A549 (cell line): ENCODE measurements around the gene KDM4B. TPM values are rescaled to one million over a fixed set of nuclear protein-coding genes. Genes with fewer than 3 reads are reported as not detected.

ENCODE experiments used
- ATAC-seq, 2 experiments: fragments of 200-7000 bp in 1 of 2; fragments of >200 bp in 1 of 2; cut with Nextera tagmentation in 1 of 2; cut with Tn5 transposase in 1 of 2; 3 replicates each; pipeline versions ENCODE4 v1.8.0 to v1.9.1; 2018 to 2020; ENCODE audit warnings: mild to moderate bottlenecking in 1 of 2, moderate library complexity in 1 of 2
- CTCF ChIA-PET: fragments of 300-600 bp; sonication (Branson Sonifier 250); formaldehyde crosslinking; extraction: SDS; loops from one replicate; lab custom pipeline; 2021; ENCODE audit warnings: antibody characterized with exemption, inconsistent platforms; lab: Yijun Ruan, JAX
- POLR2A ChIA-PET: fragments of 350-600 bp; formaldehyde crosslinking; extraction: SDS; loops from one replicate; lab custom pipeline; 2021; ENCODE audit warnings: antibody characterized with exemption, inconsistent platforms; lab: Yijun Ruan, JAX
- DNase-seq, 2 experiments: peaks; one replicate each; pipeline versions ENCODE4 v3.0.0 to v3.0.0-alpha.2; 2011 to 2016; ENCODE audit warnings: low read depth in 1 of 2, low spot score in 1 of 2
- FAIRE-seq: peaks from 2 replicates; lab custom pipeline; 2011; peaks lifted over from hg19 to GRCh38; lab: Jason Lieb, UNC
- H3K27ac ChIP-seq, 2 experiments: fragments of >200 bp; sonication (Bioruptor Twin); formaldehyde crosslinking; 3 replicates each; pipeline ENCODE4 v1.5.1; 2016 to 2017
- H3K4me1 ChIP-seq: fragments of >200 bp; sonication (Bioruptor Twin); formaldehyde crosslinking; 3 replicates; pipeline ENCODE4 v1.6.1; 2016
- H3K4me2 ChIP-seq: fragments of >200 bp; sonication (Bioruptor Twin); formaldehyde crosslinking; 3 replicates; pipeline ENCODE4 v1.6.1; 2016
- H3K4me3 ChIP-seq: fragments of >200 bp; sonication (Bioruptor Twin); formaldehyde crosslinking; 3 replicates; pipeline ENCODE4 v1.5.1; 2016
- H3K9me3 ChIP-seq: fragments of >200 bp; sonication (Bioruptor Twin); formaldehyde crosslinking; 3 replicates; pipeline ENCODE4 v1.6.1; 2016
- ATOH8 ChIP-seq: fragments of 250-450 bp; sonication (Bioruptor Pico); IDR thresholded peaks from 2 replicates; pipeline ENCODE4 v1.5.0; 2020; ENCODE audit warnings: low read depth, mild to moderate bottlenecking, moderate library complexity
- BCL3 ChIP-seq: fragments of >200 bp; sonication (Bioruptor Twin); formaldehyde crosslinking; IDR thresholded peaks from 3 replicates; pipeline ENCODE4 v1.6.1; 2016
- CEBPB ChIP-seq, 2 experiments: fragments of >200 bp in 1 of 2; sonication (Bioruptor Twin) in 1 of 2; formaldehyde crosslinking in 1 of 2; IDR thresholded peaks; 2 replicates each; pipeline ENCODE4 v1.6.1; 2012 to 2016
- E2F6 ChIP-seq: IDR thresholded peaks from 2 replicates; pipeline ENCODE4 v1.6.1; 2012; ENCODE audit warnings: low read depth, borderline replicate concordance
- ELK1 ChIP-seq: fragments of 150-350 bp; IDR thresholded peaks from 2 replicates; pipeline ENCODE4 v1.6.1; 2014; ENCODE audit warnings: low read depth, mild to moderate bottlenecking, low read length
- EP300 ChIP-seq, 2 experiments: fragments of >200 bp; sonication (Bioruptor Twin); formaldehyde crosslinking; IDR thresholded peaks; 2 replicates in 1 of 2; 3 replicates in 1 of 2; pipeline ENCODE4 v1.6.1; 2016 to 2017
- HES2 ChIP-seq: fragments of >200 bp; sonication (Bioruptor Twin); formaldehyde crosslinking; IDR thresholded peaks from 2 replicates; pipeline ENCODE4 v1.6.1; 2016
- HMGXB4 ChIP-seq: fragments of 250-450 bp; sonication (Bioruptor Pico); IDR thresholded peaks from 2 replicates; pipeline ENCODE4 v1.5.0; 2021; ENCODE audit warnings: mild to moderate bottlenecking, moderate library complexity, borderline replicate concordance
- HOXA7 ChIP-seq: fragments of 250-450 bp; sonication (Bioruptor Pico); IDR thresholded peaks from 2 replicates; pipeline ENCODE4 v1.5.0; 2020; ENCODE audit warnings: mild to moderate bottlenecking, moderate library complexity
- HOXB5 ChIP-seq: fragments of 250-450 bp; sonication (Bioruptor Pico); IDR thresholded peaks from 2 replicates; pipeline ENCODE4 v1.5.0; 2020; ENCODE audit warnings: mild to moderate bottlenecking, moderate library complexity
- JUN ChIP-seq, 2 experiments: fragments of >200 bp; sonication (Bioruptor Twin); formaldehyde crosslinking; IDR thresholded peaks; 2 replicates in 1 of 2; 3 replicates in 1 of 2; pipeline ENCODE4 v1.6.1; 2016 to 2017
- JUNB ChIP-seq: fragments of >200 bp; sonication (Bioruptor Twin); formaldehyde crosslinking; IDR thresholded peaks from 2 replicates; pipeline ENCODE4 v1.6.1; 2016
- MAX ChIP-seq: IDR thresholded peaks from 2 replicates; pipeline ENCODE4 v1.6.1; 2012
- NPAS2 ChIP-seq: fragments of 250-450 bp; sonication (Bioruptor Pico); IDR thresholded peaks from 2 replicates; pipeline ENCODE4 v1.8.0; 2022; ENCODE audit warnings: mild to moderate bottlenecking, moderate library complexity, borderline replicate concordance
- NR3C1 ChIP-seq: fragments of >200 bp; sonication (Bioruptor Twin); formaldehyde crosslinking; IDR thresholded peaks from 3 replicates; pipeline ENCODE4 v1.6.1; 2017
- PBX3 ChIP-seq: IDR thresholded peaks from 2 replicates; pipeline ENCODE4 v1.6.1; 2012
- REST ChIP-seq: fragments of 200-600 bp; sonication (generic); IDR thresholded peaks from 2 replicates; pipeline ENCODE4 v1.6.1; 2016; ENCODE audit warnings: antibody characterized with exemption, mild to moderate bottlenecking, moderate library complexity
- RNF2 ChIP-seq: fragments of 200-600 bp; sonication (generic); IDR thresholded peaks from 2 replicates; pipeline ENCODE4 v1.6.1; 2016; ENCODE audit warnings: low read depth, mild to moderate bottlenecking, antibody characterized with exemption, moderate library complexity, borderline replicate concordance
- TFCP2L1 ChIP-seq: fragments of 250-450 bp; sonication (Bioruptor Pico); IDR thresholded peaks from 2 replicates; pipeline ENCODE4 v1.5.0; 2021; ENCODE audit warnings: mild to moderate bottlenecking
- TP53 ChIP-seq: fragments of 250-450 bp; sonication (Bioruptor Pico); IDR thresholded peaks from 2 replicates; pipeline ENCODE4 v1.5.0; 2021; ENCODE audit warnings: mild to moderate bottlenecking, moderate library complexity
- ZNF302 ChIP-seq: fragments of 250-450 bp; sonication (Bioruptor Pico); IDR thresholded peaks from 2 replicates; pipeline ENCODE4 v1.9.0; 2021; ENCODE audit warnings: inconsistent platforms, mild to moderate bottlenecking, moderate library complexity
- WGBS: methylation state at CpG from one replicate; pipeline ENCODE4 v1.1.6; 2017; ENCODE audit errors: missing lambda C conversion rate; 5-methylcytosine and 5-hydroxymethylcytosine counted together
- polyA plus RNA-seq, 4 experiments: library from polyadenylated mRNA; depleted of rRNA in 3 of 4; stranded (reverse); fragments of >200 nt; fragmentation: RNase III in 1 of 4; extraction: RNeasy Plus Mini Kit Qiagen cat#74134 plus additional on column Dnase treatment in 1 of 4; gene quantifications; 2 replicates in 3 of 4; 3 replicates in 1 of 4; pipeline ENCODE4 v1.2.3, GENCODE V29; 2011 to 2017

KDM4B gene
- polyA plus RNA-seq, 2 of the 4 experiments (the other 2 are of a cell fraction): 3.0 to 4.6 TPM

GRCh38 chr19:5104871-5105351 lies 136.0 kb downstream of the KDM4B start (continued):
- no peak for TF ChIP-seq ELK1
- no peak for TF ChIP-seq EP300 (IDR thresholded peaks at IDR 0.05)
- TF ChIP-seq, all 56 proteins: peak for 0

GRCh38 chr19:5106191-5106726 lies 137.3 kb downstream of the KDM4B start:
- CTCF ChIA-PET: interaction anchor here (1.2 kb wide), 2 partner anchors 57 to 248 kb away, joined by 3 read pairs; no protein-coding TSS in a partner anchor
- 93% methylated on average over 12 of the region's 23 CpGs for WGBS

More at GRCh38 chr19:5106191-5106726, 137.3 kb downstream of the KDM4B start:
- TF ChIP-seq JUN (IDR thresholded peaks at IDR 0.05) (no peak), TP53 (CRISPR knock-in tag) (no peak), REST (no peak), HMGXB4 (CRISPR knock-in tag) (no peak), HOXA7 (CRISPR knock-in tag) (no peak), ZNF302 (CRISPR knock-in tag) (no peak), RNF2 (no peak), TFCP2L1 (no peak), PBX3 (no peak), NPAS2 (CRISPR knock-in tag) (no peak), HOXB5 (CRISPR knock-in tag) (no peak), CEBPB (IDR thresholded peaks at IDR 0.05) (no peak), BCL3 (no peak), NR3C1 (no peak), E2F6 (no peak), ATOH8 (no peak), MAX (no peak), JUNB (no peak), HES2 (no peak)
- no peaks in the 10 kb centered on the region for H3K9me3 ChIP-seq
- H3K4me1 ChIP-seq: no peaks in the 10 kb centered on the region
- ATAC-seq: no peak
- H3K4me2 ChIP-seq: no peak overlapping the region
- no peak for DNase-seq
- no peak overlapping the region for H3K27ac ChIP-seq
- POLR2A ChIA-PET: no interaction called here
- FAIRE-seq: no peak
- H3K4me3 ChIP-seq: no peak overlapping the region
